HCT116 (cell line): ENCODE results near the gene GPC5. TPM values are rescaled to one million over a fixed set of nuclear protein-coding genes. Genes with fewer than 3 reads are reported as not detected.

Source experiments
- ATAC-seq: fragments of 200-7000 bp; cut with Tn5 transposase; 2 replicates; pipeline ENCODE4 v1.9.1; 2020; ENCODE audit warnings: mild to moderate bottlenecking, moderate library complexity
- BruUV-seq: library from RNA; stranded (reverse); fragments of 400-500 nt; replicated peaks from 2 replicates; lab custom pipeline; 2021; lab: Mats Ljungman, UMichigan
- CTCF ChIA-PET: fragments of 300-600 bp; sonication (Branson Sonifier 250); formaldehyde crosslinking; loops from one replicate; lab custom pipeline; 2021; ENCODE audit warnings: antibody characterized with exemption; lab: Charles Lee
- POLR2A ChIA-PET: fragments of 300-600, 350-600 bp; sonication (Branson Sonifier 250); formaldehyde crosslinking; loops from one replicate; lab custom pipeline; 2021; ENCODE audit warnings: antibody characterized with exemption; lab: Charles Lee
- RAD21 ChIA-PET, 2 experiments: fragments of 300-600 bp; sonication (Branson Sonifier 250); formaldehyde crosslinking; loops; one replicate each; lab custom pipeline; 2023; ENCODE audit warnings: low total read pairs in 2 of 2; ENCODE audit not compliant: uncharacterized antibody in 2 of 2, unreplicated experiment in 2 of 2, low non-redundant PET in 1 of 2; lab: Charles Lee
- DNase-seq: peaks from one replicate; pipeline ENCODE4 v3.0.0-alpha.2; 2010; ENCODE audit warnings: low read depth, low spot score
- H2AFZ ChIP-seq: fragments of 200-600 bp; shearing (Covaris generic), sonication (generic); 2 replicates; pipeline ENCODE4 v1.6.1; 2017; ENCODE audit warnings: low read depth, mixed run types, mixed read lengths, antibody characterized with exemption, low read length; ENCODE audit not compliant: poor library complexity, severe bottlenecking
- H3K27ac ChIP-seq: 2 replicates; pipeline ENCODE4 v1.5.1; 2012; ENCODE audit warnings: low read depth, low read length
- H3K27me3 ChIP-seq: fragments of 200-600 bp; sonication (generic); 2 replicates; pipeline ENCODE4 v1.6.1; 2016; ENCODE audit warnings: mixed run types, low read length, mixed read lengths; ENCODE audit not compliant: insufficient read depth
- H3K36me3 ChIP-seq, 2 experiments: fragments of 200-500 bp in 1 of 2; fragments of 200-600 bp in 1 of 2; sonication (Bioruptor generic) in 1 of 2; sonication (generic) in 1 of 2; 2 replicates each; pipeline versions ENCODE4 v1.5.1 to v1.6.1; 2014 to 2016; ENCODE audit warnings: low read length in 2 of 2, inconsistent platforms in 1 of 2, mixed read lengths in 1 of 2, mixed run types in 1 of 2; ENCODE audit not compliant: insufficient read depth in 2 of 2, control insufficient read depth in 1 of 2
- H3K4me1 ChIP-seq, 2 experiments: fragments of 200-600 bp in 1 of 2; sonication (generic) in 1 of 2; 2 replicates each; pipeline versions ENCODE4 v1.5.1 to v1.6.1; 2012 to 2017; ENCODE audit warnings: low read length in 2 of 2, inconsistent platforms in 1 of 2, mild to moderate bottlenecking in 1 of 2, mixed read lengths in 1 of 2, mixed run types in 1 of 2, moderate library complexity in 1 of 2; ENCODE audit not compliant: insufficient read depth in 2 of 2, control insufficient read depth in 1 of 2
- H3K4me2 ChIP-seq: fragments of 200-600 bp; sonication (generic); 2 replicates; pipeline ENCODE4 v1.6.1; 2017; ENCODE audit warnings: mixed run types, low read length, mixed read lengths
- H3K4me3 ChIP-seq, 2 experiments: fragments of 200-600 bp in 1 of 2; sonication (generic) in 1 of 2; replicated peaks in 1 of 2; 2 replicates each; pipeline ENCODE4 v1.5.1; 2011 to 2016; ENCODE audit warnings: low read length in 2 of 2, control low read depth in 1 of 2, low read depth in 1 of 2, mild to moderate bottlenecking in 1 of 2, mixed read lengths in 1 of 2, mixed run types in 1 of 2
- H3K79me2 ChIP-seq: fragments of 200-600 bp; sonication (generic); 2 replicates; pipeline ENCODE4 v1.6.1; 2017; ENCODE audit warnings: mild to moderate bottlenecking, mixed run types, low read length, moderate library complexity, mixed read lengths; ENCODE audit not compliant: insufficient read depth
- H3K9ac ChIP-seq: fragments of 200-600 bp; sonication (generic); 2 replicates; pipeline ENCODE4 v1.6.1; 2016; ENCODE audit warnings: low read length, mixed read lengths
- H3K9me2 ChIP-seq: fragments of 200-600 bp; sonication (generic), shearing (Covaris generic); 2 replicates; pipeline ENCODE4 v1.6.1; 2017; ENCODE audit warnings: mixed run types, mild to moderate bottlenecking, moderate library complexity; ENCODE audit not compliant: insufficient read depth
- H3K9me3 ChIP-seq, 2 experiments: fragments of 200-500 bp in 1 of 2; fragments of 200-600 bp in 1 of 2; sonication (Bioruptor generic) in 1 of 2; sonication (generic) in 1 of 2; 2 replicates each; pipeline ENCODE4 v1.6.1; 2014 to 2017; ENCODE audit warnings: low read length in 2 of 2, mixed read lengths in 2 of 2, inconsistent platforms in 1 of 2, low read depth in 1 of 2, mild to moderate bottlenecking in 1 of 2, mixed run types in 1 of 2, moderate library complexity in 1 of 2; ENCODE audit not compliant: control insufficient read depth in 1 of 2, insufficient read depth in 1 of 2
- H4K20me1 ChIP-seq: fragments of 200-600 bp; sonication (generic), shearing (Covaris generic); 2 replicates; pipeline ENCODE4 v1.6.1; 2017; ENCODE audit warnings: mixed run types, mild to moderate bottlenecking, moderate library complexity; ENCODE audit not compliant: insufficient read depth
- CBX3 ChIP-seq: IDR thresholded peaks from 2 replicates; pipeline ENCODE4 v1.6.1; 2012; ENCODE audit warnings: low read depth
- CEBPB ChIP-seq: IDR thresholded peaks from 2 replicates; pipeline ENCODE4 v1.6.1; 2012; ENCODE audit warnings: low read depth
- EGR1 ChIP-seq: IDR thresholded peaks from 2 replicates; pipeline ENCODE4 v1.6.1; 2012; ENCODE audit warnings: low read depth
- EZH2 ChIP-seq: fragments of 200-600 bp; sonication (generic); IDR thresholded peaks from 2 replicates; pipeline ENCODE4 v1.6.1; 2017; ENCODE audit warnings: antibody characterized with exemption, mixed run types
- EZH2phosphoT487 ChIP-seq: fragments of 200-600 bp; IDR thresholded peaks from 2 replicates; pipeline ENCODE4 v1.6.1; 2018; ENCODE audit warnings: antibody characterized with exemption, borderline replicate concordance
- JUND ChIP-seq: IDR thresholded peaks from 2 replicates; pipeline ENCODE4 v1.6.1; 2012
- MAX ChIP-seq: IDR thresholded peaks from 2 replicates; pipeline ENCODE4 v1.6.1; 2012
- POLR2A ChIP-seq: IDR thresholded peaks from 2 replicates; pipeline ENCODE4 v1.7.0; 2011; ENCODE audit warnings: borderline replicate concordance; ENCODE audit not compliant: insufficient read depth, insufficient read length; ENCODE audit errors: extremely low read depth
- RAD21 ChIP-seq: IDR thresholded peaks from 2 replicates; pipeline ENCODE4 v1.6.1; 2012; ENCODE audit warnings: low read depth, mild to moderate bottlenecking
- REST ChIP-seq: IDR thresholded peaks from 2 replicates; pipeline ENCODE4 v1.6.1; 2012; ENCODE audit warnings: low read depth
- SIN3A ChIP-seq: IDR thresholded peaks from 2 replicates; pipeline ENCODE4 v1.6.1; 2012; ENCODE audit warnings: low read depth
- SRF ChIP-seq: IDR thresholded peaks from 2 replicates; pipeline ENCODE4 v1.6.1; 2012; ENCODE audit warnings: low read depth
- TCF7L2 ChIP-seq: IDR thresholded peaks from 2 replicates; pipeline ENCODE4 v1.7.0; 2011; ENCODE audit warnings: borderline replicate concordance, inconsistent platforms; ENCODE audit not compliant: insufficient read depth, insufficient read length; ENCODE audit errors: extremely low read depth
- YY1 ChIP-seq: IDR thresholded peaks from 2 replicates; pipeline ENCODE4 v1.6.1; 2011; ENCODE audit warnings: low read length, low read depth, moderate library complexity, mild to moderate bottlenecking; ENCODE audit not compliant: insufficient replicate concordance; ENCODE audit errors: extremely low read depth
- ZFX ChIP-seq: fragments of 450-650 bp; IDR thresholded peaks from 2 replicates; pipeline ENCODE4 v1.6.1; 2017
- ZNF274 ChIP-seq: fragments of 200-500 bp; sonication (Bioruptor generic); IDR thresholded peaks from 2 replicates; pipeline ENCODE4 v1.6.1; 2014; ENCODE audit warnings: mild to moderate bottlenecking, low read depth, low read length, inconsistent platforms
- intact Hi-C: fragments of 100-400 bp; cut with micrococcal nuclease; formaldehyde crosslinking; loops from 2 replicates; pipeline ENCODE4 v1.10.0; 2022
- total RNA-seq: library from RNA; stranded (reverse); gene quantifications from one replicate; pipeline ENCODE4 v1.2.1, GENCODE V29; 2021; ENCODE audit not compliant: unreplicated experiment

The GPC5 gene
- total RNA-seq, 1 experiment from 2014 or later = not detected

- TF ChIP-seq REST (no peak), ZFX (no peak), EZH2phosphoT487 (no peak), CEBPB (no peak), RAD21 (no peak), MAX (no peak), SRF (no peak), TCF7L2 (no peak), POLR2A (no peak), ZNF274 (no peak), EGR1 (no peak), CBX3 (no peak), YY1 (no peak), EZH2 (no peak), JUND (no peak), SIN3A (no peak)
- Histone ChIP-seq H3K79me2 (no peaks in the 10 kb centered on the region), H3K4me2 (no peak overlapping the region), H4K20me1 (no peaks in the 10 kb centered on the region; the same call in 1 of the 2 replicates), H3K9me3 (peaks cover 7% of the 10 kb centered on the region in 2 experiments; a peak in 2 of 4 replicates), H3K4me1 (no peaks in the 10 kb centered on the region), H3K27ac (no peak overlapping the region), H2AFZ (no peak overlapping the region), H3K27me3 (no peaks in the 10 kb centered on the region), H3K36me3 (no peaks in the 10 kb centered on the region), H3K4me3 (no peak overlapping the region), H3K9ac (no peak overlapping the region), H3K9me2 (no peaks in the 10 kb centered on the region)
- ChIA-PET CTCF (no interaction called here), RAD21 (no interaction called here), POLR2A (no interaction called here)
- intact Hi-C loops = no loop called here
- ATAC-seq (no peak), DNase-seq (no peak)
- BruUV-seq = no TSS peak
Measured at GRCh38 chr13:91620670-91621141, 222.3 kb downstream of the GPC5 start.
